HG03103 (cell line): ENCODE measurements around the gene CCNI2.

Source experiments
- ATAC-seq: cut with Tn5 transposase; IDR thresholded peaks from one replicate; pipeline ENCODE4 v1.9.1; 2021; ENCODE audit warnings: low read depth; ENCODE audit not compliant: unreplicated experiment

Gene CCNI2

DNA sequence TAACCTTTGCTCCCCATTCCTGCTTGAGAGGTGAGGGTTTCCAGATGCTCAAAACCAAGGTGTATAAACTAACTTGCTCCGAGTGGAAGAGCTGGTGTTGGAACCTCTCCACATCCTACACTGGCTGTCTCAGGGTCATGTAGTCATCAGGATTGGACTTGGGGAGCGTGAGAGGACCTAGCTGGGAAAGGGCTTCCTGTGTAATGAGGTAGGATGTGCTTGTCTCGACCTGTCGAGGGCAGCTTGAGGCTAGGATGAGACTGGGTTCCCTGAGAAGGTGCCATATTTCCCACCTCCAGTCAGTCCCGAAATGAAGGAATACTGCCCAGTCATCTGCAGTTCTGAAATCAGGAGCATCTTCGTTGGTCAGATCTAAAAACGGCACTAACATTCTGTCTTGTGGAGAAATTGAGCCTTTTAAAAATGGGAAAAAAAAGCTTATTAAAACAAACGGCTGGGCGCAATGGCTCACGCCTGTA is 1.3 kb downstream of the CCNI2 start:
- ATAC-seq = no peak

DNA sequence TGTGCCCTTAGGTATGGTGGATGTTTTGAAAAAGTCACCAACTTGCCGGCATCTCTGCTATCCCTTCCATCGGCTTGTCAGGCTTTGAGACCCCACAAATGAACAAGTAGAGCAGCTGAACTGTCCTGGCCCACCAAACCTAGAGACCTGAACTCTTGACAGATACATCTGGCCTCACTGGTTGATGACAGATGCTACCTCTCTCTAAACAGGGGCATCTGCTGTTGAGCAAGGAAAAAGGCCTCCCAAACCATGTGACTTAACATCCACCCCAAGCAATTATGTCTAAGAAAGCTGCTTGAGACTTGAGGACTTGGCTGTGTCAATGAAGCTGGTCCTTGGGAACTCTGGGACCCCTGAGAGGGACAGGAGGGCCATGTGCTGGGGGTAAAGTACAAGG is 2.3 kb downstream of the CCNI2 start:
- ATAC-seq = no peak

DNA sequence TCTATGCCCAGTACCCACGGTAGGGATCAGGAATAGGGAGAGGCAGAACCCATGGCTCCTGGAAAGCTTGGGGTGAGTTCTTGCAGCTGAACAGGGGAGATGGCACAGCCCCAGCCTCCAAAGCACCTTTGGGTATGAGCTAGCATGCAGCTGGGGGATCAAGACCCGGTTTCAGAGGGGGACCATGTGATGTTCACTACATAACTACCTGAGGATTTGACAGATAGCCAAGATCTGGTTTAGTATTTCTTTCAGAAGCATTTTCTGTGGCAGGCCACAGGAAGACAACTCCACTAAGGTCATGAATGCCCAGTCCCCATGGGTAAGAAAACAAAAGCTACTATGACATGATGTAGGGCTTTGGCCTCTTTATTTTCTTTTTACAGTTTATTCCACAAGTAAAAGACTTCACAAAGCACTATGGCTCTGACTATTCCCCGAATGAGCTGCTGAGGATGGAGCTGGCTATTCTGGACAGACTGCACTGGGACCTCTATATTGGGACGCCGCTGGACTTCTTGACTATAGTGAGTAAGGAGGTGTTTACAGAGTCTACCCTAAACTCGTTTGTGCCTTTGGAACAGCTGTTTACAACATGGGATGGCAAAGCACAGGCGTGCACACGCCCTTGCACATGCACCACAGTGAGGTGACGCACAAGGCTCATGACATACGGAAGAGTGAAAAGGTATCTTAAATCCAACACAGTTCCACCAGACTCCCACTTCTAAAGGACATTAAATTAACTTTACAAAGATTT is 3.4 kb downstream of the CCNI2 start:
- ATAC-seq = no peak

GRCh38 chr5:132751444-132751843 is 4.2 kb downstream of the CCNI2 start:
- no peak for ATAC-seq

GRCh38 chr5:132751971-132752580 is 4.8 kb downstream of the CCNI2 start:
- no peak for ATAC-seq

- ATAC-seq = no peak
Observed at GRCh38 chr5:132752581-132753125, 5.4 kb downstream of the CCNI2 start.

DNA sequence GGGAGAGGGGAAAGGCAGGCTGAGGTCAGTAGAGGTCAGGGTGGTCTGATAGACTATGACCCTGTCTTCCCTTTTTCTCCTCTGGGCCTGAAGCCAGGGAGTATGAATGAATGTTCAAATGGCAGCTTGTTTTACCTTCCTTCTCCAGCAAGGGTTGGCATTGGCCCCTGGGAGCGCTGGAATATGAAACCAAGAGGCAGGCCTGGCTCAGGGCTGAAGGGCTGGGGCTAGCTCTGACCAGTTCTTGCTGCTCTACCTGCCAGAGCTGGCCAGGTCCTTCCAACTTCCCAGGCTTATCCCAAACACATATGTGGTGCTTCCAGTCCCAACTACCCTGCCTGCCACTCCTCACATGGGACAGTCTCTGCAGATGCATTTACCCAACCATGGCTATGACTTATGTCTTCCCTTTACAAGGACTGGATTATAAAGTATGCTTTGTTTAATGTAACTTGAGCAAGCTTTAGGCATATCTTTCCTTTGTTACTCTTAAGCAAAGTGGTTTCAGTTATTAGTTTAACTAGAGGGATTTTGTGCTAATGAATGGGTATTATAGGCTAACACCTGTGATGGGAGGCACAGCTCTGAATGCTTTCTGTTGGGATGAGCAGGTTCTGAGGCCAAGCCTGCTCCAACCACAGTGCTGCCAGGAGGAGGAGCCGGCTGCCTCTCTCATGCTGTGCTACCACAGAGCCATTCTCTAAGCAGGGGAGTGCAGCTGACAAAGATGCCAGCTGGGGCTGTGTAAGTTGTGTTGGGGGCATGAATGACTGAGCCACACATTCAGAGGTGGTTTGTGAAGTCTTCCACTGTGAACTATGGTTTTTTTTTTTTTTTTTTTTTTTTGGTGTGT is 6.1 kb downstream of the CCNI2 start:
- ATAC-seq = no peak

DNA sequence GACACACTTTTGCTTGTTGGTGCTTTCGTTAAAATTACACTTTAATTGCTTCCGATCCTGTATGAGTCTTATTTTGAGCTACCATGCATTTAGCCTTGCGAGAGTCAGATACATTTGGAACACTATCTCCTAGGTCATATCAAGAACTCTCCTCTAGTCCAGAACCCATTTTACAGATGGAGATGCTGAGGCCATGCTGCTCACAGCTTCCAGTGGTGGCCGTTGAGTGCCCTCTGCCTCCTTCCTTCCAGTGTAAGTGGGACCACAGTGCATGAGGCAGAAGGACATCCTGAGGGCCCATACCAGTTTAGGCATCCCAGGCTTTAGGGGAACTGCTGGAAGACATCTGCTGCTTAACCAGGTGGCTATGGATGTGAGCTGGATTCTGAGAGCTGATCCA is 6.9 kb downstream of the CCNI2 start:
- ATAC-seq = no peak

DNA sequence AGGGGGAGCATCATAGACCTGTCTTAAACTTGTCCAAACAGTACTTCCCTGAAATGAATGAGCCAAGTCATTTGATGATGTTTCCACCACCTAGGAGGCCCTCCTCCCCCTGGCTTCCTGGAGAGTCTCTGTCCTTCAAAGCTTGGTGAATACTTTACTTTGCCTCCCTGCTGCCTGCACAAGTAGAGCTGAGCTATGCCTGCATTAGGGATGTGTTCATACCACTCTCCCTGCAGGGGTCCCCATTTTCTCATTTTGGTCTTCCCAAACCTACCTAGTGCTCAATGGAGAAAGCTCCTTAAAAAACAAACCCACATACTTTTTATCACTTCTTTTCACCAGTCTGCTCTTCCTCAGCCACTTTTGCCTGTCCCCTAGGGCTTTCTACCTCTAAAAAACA is 7.7 kb downstream of the CCNI2 start:
- ATAC-seq = no peak

DNA sequence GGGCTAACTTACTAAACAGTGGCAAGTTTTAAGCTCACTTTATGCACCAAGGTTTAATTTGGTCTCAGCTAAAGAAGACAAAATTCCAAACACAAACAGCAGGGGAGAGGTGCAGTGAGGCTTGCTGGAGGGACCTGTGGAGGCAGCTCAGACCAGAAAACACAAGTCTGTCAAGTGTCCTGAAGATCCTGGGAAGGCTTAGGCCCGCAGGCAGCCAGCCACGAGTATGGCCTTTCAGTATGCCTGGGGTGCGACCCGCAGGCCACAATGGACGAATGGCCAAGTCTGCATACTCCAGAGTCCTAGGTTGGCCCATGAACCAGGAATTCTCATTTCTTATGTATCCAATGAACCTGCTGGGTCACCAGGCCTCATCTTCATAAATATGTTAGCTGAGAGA is 9.3 kb downstream of the CCNI2 start:
- ATAC-seq = no peak

DNA sequence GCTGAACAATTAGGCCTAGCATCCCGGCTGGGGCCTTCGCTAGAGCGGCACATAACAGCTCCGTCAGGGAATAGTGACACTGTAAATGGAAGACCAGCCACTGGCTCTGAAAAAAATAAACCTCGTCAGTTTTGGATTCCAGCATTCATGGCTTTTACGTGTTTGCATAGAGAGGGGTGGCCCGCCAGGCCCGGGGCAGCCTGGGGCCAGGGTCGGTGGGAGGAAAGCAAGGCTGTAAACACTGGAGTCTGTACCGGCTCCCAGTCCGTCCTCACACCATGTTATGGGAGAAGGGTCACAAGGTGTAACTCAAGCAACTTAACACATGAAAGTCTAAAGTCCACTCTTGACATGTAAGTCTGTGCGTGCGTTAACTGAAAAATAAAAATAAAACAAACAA is 11.2 kb downstream of the CCNI2 start:
- no peak for ATAC-seq

DNA sequence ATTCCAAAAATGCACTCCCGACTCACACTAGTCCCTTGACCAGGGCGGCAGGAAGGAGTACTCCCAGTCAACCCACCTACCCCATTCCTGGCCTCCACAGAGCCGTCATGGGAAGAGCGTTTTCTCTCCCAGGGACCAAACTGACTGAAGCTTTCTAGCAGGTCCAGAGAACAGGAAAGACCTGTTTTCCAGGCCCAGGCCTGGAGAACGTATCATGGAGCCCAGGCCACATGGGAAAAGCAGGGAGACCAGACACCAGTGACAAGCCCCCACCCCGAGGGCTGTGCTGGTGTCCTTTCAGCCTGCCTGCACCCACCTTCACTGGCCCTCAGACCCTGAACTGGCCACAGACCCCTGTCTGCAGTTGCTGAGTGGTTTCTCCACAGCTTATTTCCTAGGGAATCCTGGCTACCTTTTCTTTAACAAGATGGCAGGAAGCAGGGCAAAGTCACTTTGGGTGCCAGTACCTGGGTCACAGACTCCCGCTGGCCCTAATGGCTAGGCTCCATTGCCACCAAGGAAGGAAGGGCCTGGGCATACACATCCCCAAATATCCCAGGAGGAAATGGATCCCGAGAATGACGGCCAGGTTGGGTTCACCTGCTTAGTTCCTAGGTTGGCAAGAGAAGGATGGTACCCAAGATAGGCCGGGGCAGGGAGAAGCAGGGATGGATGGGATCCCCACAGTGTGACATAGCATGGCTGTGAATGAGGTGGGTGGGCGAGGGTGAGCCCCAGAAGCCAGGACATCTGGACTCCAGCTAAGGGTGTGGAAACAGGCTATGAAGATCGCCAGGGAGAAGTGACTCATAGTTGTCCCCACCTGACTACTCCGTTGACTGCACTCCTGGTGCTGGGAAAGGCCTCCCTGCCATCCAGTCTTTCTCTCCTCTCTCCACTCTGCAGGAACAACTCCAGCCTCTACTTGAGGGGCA is 12.2 kb downstream of the CCNI2 start:
- ATAC-seq = no peak

- no peak for ATAC-seq
Observed at GRCh38 chr5:132760049-132760420, 12.8 kb downstream of the CCNI2 start.

- ATAC-seq = no peak
Observed at GRCh38 chr5:132760601-132761317, 13.5 kb downstream of the CCNI2 start.

DNA sequence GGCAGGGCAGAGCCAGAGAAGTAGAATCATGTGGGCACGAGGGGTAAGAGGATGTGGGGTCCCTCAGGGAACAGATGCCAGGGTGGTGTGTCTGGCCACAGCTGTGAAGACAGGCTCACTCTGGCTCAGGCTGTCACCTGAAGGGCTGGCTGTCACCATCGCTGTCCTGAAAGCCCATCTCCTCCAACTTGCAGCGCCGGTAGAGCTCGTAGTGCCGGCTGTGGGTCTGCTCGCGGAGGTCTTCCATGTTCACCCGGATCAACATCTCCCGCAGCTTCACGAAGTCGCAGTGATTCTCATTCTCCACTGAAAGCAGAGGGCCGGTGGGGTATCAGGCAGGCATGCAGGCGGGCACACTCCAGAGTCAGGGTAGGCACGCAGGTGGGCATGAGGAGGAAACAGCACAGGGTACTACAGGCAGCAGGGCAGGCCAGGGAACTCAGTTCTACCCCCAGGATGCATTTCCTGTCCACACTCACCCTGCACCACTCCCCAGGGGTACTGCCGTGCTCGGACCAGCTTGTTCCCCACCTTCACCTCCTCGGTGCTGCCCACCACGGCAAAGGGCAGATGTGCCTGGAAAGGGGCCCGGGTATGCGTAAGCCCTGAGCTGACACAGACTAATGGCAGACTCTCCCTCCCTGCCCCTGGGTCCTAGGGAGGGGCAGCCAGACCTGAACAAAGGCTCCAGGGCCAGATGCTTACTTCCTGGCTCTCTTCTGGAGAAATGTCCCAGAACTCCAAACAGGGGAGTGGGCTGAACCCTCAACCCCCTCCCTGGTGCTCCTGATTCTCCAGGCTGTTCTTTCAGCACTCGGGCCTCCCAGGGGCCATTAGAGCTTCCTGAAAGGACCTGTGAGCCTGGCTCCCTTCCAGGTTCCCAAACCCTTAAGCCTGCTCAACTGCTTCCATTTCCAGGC is 14.4 kb downstream of the CCNI2 start:
- ATAC-seq = no peak

- ATAC-seq = no peak
Observed at GRCh38 chr5:132762246-132763000, 15.2 kb downstream of the CCNI2 start.

- no peak for ATAC-seq
Observed at GRCh38 chr5:132763181-132764036, 16.2 kb downstream of the CCNI2 start.
